ENCODE results near the gene PRKCE.

PRKCE gene

DNA sequence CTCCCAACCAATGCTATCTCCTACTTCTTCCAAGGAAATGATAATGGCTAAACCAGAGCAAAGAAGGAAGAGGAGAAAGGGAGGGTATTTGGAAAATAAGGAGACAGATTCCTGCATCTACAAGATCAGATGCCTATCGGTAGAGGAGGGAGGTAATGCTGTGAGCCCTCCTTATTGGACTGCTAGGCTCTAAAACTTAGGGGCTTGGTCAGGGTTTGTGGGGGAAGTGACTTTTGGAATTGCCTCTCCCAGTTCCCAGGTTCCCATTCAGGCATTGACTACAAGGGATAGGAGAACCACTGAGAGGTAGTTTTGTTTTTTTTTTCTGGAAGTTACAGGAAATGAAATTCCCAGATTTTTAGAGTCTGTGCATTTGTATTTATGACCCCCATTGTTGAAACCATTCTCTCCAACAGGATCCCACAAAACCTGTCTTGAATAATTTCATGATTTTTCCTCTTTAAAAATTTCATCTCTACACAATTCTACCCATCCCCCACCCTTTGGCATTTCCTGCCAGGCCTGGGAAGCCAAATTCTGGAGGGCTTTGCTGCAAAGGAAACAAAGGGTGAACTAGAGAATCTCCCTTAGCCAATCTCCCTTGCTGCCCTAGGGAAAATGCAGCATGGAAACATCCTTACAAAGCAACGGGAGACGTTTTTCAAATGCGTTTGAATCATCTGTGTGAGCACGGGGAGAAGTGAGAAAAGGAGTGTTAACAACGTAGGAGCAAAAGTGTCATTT lies 363.6 kb downstream of the PRKCE start:
- no peak for DNase-seq (ENCODE audit: low read depth)

- no peak for DNase-seq (ENCODE audit: low read depth)
These were observed 364.2 kb downstream of the PRKCE start for GRCh38 chr2:46015671-46016070.

DNA sequence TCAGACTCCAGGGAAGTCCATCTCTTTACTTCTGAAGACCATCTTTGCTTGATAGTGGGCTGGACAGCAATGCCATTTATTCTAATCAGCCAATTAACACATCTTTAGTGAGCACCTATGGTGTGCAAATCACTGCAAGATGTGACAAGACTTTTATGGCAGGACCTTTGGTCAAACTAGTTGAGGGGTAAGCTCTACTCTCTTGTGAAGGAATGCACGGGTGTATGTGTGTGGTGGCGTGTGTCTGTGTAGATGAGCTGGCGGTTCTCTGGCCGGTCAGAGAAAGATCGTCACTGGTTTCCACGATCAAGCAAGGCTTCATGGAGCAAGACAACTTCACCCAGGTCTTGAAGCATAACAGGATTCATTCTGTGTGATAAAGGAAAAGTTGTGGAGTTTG lies 364.6 kb downstream of the PRKCE start:
- no peak for DNase-seq (ENCODE audit: low read depth)

DNA sequence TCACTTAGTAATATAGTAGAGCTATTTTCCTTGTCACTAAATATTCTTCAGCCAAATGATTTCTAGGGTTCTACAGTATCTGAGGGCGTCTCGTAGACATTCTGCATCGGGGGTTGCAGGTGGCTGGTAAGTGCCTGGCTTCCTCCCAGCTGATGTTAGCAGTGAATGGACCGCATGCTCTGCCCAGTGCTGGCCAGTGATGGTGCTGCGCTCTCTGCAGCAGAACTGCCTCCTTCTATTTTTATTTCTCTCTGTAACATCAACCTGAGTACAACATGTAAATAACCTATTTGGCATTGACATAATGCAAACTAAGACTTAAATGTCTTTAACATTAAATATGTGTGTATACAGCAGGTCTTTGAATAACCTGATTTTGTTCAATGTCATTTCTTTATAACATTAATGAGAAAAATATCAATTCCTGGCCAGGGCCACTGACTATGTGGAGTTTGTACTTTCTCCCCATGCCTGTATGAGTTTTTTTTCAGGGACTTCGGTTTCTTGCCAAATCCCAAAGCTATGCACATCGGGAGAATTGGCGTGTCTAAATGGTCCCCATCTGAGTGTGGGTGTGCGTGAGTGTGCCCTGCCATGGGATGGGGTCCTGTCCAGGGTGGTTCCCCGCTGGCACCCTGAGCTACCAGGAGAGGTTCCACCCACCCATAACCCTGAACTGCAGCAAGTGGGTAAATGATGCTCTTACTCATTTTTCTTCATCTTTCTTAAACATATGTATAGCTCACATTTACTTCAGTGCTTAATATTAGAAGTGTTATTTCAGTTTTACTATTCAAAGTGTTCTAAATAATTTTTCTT lies 367.5 kb downstream of the PRKCE start:
- DNase-seq (ENCODE audit: low read depth) = no peak

DNA sequence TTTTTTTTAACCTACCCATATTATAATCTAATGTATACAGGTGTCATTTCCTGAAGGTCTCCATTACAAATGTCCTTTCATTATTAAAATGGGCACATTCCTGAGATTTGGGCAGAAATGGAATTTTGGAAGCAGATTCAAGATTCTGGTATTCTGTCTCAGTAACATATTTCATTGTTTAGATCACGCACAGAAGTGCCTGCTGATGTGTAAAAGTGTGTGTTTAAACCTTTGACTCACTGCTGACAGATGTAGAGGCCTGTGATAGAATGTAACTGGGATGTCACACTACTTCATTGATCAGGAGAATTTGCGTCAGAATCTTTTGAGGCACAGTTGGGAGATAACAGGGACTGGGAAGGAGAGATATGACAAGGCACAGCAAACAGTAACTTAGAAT lies 368.9 kb downstream of the PRKCE start:
- no peak for DNase-seq (ENCODE audit: low read depth)

DNA sequence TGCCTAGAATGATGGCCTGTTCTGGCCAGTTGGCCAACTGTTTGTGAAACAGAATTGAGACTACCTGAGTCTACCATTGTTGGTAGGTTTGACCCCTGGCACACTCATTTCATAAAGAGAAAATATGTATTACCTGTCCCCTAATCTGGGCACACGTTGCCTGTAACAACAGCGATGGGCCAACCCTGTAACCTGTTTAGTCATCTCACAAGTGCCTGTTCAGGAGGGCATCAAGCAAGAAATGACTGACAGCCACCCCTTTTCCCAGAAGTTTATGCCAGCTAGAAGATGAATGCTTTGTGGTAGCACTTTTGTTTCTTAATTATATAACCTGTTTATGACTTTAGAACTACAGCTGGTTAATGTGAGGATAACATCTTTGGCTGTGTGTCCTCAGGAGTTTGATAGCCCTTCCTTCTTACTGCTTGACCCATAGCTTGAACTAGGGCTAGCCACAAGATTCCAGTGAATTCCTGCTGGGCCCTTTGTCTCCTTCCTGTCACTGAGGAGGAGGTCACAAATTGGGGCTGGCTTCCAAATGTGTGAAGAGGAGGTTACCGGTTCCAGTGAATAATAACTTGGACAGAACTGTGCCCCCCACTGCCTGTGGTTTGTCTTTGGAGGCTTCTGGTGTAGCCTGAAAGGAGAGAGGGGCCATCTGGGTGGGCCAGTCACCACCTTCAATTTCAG lies 371.8 kb downstream of the PRKCE start:
- DNase-seq (ENCODE audit: low read depth) = no peak

GRCh38 chr2:46024146-46024779 lies 372.8 kb downstream of the PRKCE start:
- no peak for DNase-seq (ENCODE audit: low read depth)

GRCh38 chr2:46025081-46025480 lies 373.6 kb downstream of the PRKCE start:
- DNase-seq (ENCODE audit: low read depth) = no peak

GRCh38 chr2:46025676-46026075 lies 374.2 kb downstream of the PRKCE start:
- no peak for DNase-seq (ENCODE audit: low read depth)

DNA sequence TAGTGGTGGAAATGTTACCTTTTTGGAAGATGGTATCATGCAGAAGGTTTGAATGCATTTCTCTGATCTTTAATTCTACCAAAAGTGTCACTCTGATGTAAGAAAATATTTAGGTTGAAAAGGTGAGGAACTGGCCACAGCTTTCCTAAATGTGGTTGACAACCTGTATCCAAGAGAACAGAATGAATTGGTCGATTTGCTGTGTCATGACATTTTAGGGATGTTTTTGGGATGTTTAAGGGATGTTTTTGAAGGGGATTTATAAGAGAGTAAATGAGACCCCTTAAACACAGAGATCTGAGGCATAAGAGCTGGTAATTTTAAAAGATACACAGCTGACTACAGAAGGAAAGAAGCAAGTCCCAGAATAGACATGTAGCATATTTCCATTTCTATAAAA lies 375.0 kb downstream of the PRKCE start:
- DNase-seq (ENCODE audit: low read depth) = no peak

DNA sequence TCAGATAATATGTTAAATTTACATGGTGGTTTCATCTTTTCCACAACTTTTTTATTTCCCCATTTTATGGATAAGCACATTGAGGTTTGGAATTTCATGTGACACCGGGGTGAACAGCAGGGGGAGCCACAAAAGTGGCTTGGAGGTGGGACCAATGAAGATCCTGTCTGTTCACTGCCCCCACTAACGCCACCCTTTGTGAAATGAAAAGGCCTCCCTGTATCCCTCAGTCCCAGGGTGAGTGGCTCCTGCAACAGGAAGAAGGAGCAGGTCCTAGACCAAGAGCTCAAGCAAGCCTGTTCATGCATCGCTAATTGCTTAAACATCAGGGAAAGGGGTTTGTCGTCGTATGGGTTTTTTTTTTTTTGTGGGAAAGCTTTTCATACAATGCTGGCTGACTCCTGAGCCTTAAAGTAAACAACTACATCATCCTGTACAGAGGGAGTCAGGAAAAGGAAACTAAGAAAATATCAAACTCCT lies 377.9 kb downstream of the PRKCE start:
- DNase-seq (ENCODE audit: low read depth) = no peak

- DNase-seq (ENCODE audit: low read depth) = no peak
These were observed 378.9 kb downstream of the PRKCE start for GRCh38 chr2:46030330-46030729.

- DNase-seq (ENCODE audit: low read depth) = no peak
These were observed 380.8 kb downstream of the PRKCE start for GRCh38 chr2:46032161-46032813.

DNA sequence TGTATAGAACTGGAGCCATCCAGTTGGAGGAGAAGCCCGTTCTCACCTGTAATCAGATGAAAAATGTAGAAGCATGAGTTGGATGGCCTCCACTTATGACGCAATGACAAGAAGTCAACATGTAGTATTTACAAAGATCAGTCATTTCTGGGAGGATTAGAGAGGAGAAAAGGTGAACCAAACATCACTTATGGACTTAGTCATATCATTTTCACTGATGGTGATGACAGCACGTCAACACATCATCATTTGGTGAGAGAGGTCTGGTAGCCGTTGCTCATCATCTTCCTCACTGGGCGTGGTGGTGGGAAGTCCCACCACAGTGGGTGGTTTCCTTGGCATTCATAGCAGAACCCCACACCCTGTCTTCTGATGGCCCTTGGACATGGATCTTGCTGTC lies 381.5 kb downstream of the PRKCE start:
- no peak for DNase-seq (ENCODE audit: low read depth)

DNA sequence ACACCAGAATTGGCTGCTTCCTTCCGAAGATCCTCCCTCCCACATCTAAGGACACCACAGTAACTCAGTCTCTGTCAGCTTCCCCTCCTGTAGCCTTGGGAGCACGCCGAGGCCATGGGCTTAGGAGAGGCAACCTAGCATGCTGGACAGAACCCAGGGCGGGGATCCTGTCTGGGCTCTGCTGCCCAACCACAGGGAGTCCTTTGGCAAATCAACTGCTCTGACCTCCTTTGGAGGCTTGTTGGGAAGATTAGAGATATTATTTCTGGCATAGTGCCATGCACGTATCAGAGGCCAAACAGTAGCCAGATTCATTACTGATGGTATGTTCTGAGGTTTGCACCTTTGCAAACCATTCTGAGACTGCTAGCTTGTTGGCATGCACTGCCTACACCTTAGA lies 383.1 kb downstream of the PRKCE start:
- no peak for DNase-seq (ENCODE audit: low read depth)

DNA sequence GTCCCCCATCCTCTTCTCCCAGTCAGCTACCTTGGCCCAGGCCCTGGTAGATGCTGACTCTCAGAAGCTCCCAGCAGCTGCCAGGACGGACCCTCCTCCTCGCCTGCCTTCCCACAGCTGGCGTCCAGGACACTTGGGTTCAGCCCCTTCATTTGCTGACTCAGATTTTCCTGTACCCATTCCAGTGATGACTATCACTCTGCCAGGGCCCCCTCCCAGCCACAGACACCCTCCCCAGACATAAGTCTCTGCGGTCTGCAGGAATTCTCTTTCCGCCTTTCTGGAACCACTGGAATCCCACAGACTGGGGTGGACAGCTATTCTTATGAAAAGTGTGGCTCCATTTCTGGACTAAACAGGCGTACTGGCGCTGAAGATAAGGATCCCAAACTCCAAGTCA lies 385.5 kb downstream of the PRKCE start:
- DNase-seq (ENCODE audit: low read depth) = peak; percentile 75

- DNase-seq (ENCODE audit: low read depth) = no peak
These were observed 388.2 kb downstream of the PRKCE start for GRCh38 chr2:46039543-46040303.

DNA sequence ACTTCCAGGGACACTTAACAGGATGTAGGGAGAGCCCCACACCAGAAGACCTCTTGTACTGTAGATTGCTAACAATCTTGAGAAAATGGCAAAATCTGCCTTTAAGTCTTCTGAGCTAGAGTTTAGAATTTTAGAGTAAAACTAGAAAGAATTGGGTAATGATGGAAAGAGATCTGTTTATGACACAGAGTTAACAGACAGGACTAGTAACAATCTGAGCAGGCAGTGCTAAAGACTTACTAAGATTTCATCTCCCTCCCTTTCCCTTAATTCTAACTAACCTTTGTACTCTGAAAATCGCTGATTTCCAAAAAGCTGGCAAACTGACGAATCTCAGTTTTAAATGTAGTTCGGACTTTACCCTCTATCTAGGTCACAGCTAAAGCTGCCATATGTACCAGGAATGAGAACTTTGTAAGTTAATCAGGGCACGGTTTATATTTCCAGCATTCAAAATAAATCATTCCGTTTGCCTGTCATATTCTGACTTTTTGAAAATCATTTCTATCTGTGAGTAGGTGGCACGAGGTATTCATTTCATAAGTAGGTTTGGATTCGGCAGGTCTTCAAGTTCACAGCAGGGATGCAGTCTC lies 389.2 kb downstream of the PRKCE start:
- no peak for DNase-seq (ENCODE audit: low read depth)

DNA sequence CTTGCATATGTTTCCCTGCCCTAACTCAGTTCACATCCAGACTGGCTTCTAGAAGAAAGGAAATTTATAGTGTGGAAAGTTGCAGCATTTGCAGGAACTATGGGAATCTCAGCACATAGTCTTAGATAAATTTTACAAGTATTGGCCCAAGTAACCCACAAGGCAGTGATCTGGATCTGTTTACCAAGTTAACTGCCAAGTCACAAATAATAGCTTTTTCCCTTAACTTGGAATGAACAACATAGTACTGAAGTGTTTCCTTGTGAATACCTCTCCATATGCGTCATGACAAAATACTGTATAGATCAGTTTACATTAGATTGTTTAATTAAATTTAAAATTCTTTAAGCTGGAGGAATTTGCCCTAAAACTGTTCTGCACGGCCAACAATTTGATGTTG lies 390.0 kb downstream of the PRKCE start:
- DNase-seq (ENCODE audit: low read depth) = no peak

- DNase-seq (ENCODE audit: low read depth) = no peak
These were observed 390.7 kb downstream of the PRKCE start for GRCh38 chr2:46042207-46042637.

DNA sequence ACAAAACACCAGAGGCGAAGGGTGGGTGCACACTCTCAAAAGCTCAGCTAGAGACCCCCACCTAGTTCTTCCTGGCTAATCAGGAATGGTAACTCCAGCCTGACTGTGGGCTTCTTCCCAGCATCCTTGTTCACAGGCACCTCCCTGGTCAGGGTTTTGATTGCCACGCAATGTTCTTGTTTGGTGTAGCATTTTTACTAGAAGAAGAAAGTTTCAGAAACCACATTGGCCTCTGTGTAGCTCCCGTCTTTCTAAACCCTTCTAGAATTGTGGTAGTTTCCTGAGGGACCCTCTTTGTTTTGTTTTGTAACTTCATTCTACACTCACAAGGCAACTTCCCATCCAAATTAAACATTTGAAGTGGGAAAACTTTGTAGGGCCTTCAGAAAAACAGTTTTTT lies 391.2 kb downstream of the PRKCE start:
- no peak for DNase-seq (ENCODE audit: low read depth)

All from HS-27A (cell line).